ENCODE data around the gene NXPE1. TPM values are rescaled to one million over a fixed set of nuclear protein-coding genes. Genes with fewer than 3 reads are reported as not detected.

NXPE1 gene
- polyA plus RNA-seq, 4 donors, result 0.08 TPM; not detected in 2

DNA sequence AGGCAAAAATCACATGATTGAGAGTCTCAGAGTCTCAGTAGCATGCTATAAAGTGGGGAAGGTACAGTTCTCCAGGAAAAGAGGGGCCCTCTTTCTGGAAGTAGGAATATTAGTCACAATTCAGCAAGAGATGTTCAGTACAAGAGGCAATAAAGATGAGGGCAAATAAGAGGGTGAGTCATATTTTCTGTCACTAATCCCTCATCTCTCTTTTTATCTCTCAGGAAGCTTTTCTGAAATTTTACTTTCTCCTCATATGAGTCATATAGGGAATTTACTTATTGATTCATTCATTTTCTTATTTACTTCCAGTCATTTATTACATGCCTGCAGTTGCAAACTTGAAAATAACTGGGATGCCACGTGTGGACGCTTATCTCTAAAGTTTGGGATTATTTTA, 3.4 kb upstream of the NXPE1 start:
- DNase-seq (ENCODE audit: low read depth in 4 of 4, low spot score in 3 of 4), result no peak

- DNase-seq (ENCODE audit: low read depth in 4 of 4, low spot score in 3 of 4), result no peak
Measured at GRCh38 chr11:114562166-114562916, 2.7 kb upstream of the NXPE1 start.

- DNase-seq (ENCODE audit: low read depth in 4 of 4, low spot score in 3 of 4), result peak in 1 of 4 donors; percentile 1
Measured at GRCh38 chr11:114556135-114556534, 3.5 kb downstream of the NXPE1 start.

GRCh38 chr11:114553642-114554041, 6.0 kb downstream of the NXPE1 start:
- no peak for DNase-seq (ENCODE audit: low read depth in 4 of 4, low spot score in 3 of 4)

GRCh38 chr11:114551060-114551459, 8.6 kb downstream of the NXPE1 start:
- no peak for DNase-seq (ENCODE audit: low read depth in 4 of 4, low spot score in 3 of 4)

DNA sequence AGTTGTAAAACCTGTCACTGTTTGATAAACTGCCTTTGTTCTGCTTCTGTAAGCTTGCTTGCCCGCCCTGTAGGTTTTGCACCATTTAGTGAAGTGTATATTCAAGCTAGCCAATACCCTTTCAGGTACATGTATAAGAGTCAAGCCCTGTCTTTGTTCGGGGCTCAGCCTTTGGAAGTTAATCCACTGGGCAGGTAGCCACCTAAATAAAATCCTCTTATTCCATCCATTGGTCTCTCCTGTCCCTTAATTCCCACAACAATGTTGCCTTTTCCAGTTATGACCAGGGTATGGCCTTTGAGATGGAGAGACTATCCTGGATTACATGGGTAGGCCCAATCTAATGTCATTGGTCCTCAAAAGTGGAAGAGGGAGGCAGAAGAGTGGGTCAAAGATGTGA, 34.0 kb downstream of the NXPE1 start:
- no peak for DNase-seq (ENCODE audit: low read depth in 4 of 4, low spot score in 3 of 4)

DNA sequence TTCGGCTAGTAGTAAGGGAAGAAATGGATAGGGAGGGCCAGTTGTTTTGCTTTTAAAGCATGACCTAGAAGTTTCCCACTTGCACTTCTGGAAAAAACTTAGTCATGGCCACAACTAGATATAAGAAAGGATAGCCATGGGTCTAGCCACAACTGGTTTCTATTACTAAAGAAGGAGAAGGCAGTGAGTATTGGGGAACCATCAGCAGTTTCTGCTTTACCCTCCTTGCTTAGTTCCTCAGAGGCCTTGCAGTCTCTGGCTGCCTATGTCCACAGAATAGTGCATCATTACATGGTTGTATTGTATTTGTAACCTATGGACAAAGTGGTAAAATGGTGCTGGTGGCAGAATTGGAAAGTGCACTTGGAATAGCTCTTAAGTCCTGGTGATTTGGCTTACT, 35.6 kb downstream of the NXPE1 start:
- DNase-seq (ENCODE audit: low read depth in 4 of 4, low spot score in 3 of 4), result no peak

DNA sequence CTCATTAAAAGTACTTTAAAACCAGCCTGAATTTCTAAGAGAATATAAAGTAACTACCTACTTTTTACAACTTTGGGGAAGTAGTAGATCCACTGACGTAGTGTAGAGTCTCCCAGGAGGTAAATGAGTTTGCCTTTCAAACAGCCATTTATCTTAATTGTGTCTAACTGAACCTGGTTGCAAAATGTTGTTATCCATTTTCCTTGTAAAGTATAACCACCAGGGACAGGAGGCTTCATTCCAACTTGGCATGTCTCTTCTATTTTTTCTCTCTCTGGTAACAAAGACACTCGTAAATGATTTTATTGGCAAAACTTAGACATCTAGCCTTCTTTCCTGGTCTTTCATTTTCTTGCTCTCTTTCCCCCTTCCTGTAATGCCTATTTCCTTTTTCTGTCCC, 36.9 kb downstream of the NXPE1 start:
- DNase-seq (ENCODE audit: low read depth in 4 of 4, low spot score in 3 of 4), result no peak

DNA sequence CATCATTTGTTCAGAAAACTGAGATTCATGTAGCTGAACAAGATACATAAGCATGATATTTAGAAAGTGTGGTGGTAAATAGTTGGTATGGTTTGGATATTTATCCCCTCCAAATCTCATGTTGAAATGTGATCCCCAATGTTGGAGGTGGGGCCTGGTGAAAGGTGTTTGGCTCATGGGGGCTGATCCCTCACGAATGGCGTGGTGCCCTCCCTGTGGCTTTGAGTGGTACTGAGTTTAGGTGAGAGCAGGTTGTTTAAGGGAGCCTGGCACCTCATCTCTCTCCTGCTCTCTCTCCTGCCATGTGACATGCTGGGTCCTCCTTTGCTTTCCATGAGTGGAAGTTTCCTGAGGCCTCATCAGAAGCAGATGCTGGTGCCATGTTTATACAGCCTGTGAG, 48.1 kb downstream of the NXPE1 start:
- DNase-seq (ENCODE audit: low read depth in 4 of 4, low spot score in 3 of 4), result no peak

DNA sequence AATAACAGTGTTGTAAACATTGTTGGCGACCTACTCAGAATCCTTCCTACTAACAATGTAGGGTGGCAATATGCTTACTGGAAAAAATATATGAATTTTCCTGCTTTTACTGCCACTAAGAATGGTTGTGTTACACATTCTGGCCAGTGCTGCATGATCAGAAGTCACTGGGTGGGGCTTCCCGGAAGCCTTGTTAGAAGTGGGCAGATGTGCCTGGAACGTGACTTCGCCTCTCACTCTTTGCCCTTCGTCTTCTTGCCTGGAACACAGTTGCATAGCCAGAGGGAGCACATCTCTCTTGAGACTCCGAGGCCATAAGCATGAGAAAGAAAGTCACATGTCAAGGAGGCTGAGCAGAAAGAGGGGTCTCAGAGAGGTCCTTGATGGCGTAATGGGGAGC, 48.6 kb downstream of the NXPE1 start:
- no peak for DNase-seq (ENCODE audit: low read depth in 4 of 4, low spot score in 3 of 4)

DNA sequence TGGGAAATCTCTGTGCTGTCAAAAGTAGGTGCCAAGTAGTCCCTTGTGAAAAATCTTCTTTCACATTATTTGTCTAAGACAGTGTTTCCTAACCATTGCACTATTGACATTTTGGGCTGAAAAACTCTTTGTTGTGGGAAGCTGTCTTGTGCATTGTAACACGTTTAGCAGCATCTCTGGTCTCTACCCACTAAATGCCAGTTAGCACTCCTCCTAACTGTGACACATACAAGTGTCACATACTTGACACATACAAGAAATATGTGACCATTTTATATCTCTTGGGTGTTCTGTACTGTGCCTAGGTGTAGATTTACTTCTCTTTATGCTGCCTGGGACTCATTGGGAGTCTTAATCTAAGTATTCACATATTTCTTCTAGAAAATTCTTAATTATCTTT, 57.8 kb downstream of the NXPE1 start:
- DNase-seq (ENCODE audit: low read depth in 4 of 4, low spot score in 3 of 4), result no peak

DNA sequence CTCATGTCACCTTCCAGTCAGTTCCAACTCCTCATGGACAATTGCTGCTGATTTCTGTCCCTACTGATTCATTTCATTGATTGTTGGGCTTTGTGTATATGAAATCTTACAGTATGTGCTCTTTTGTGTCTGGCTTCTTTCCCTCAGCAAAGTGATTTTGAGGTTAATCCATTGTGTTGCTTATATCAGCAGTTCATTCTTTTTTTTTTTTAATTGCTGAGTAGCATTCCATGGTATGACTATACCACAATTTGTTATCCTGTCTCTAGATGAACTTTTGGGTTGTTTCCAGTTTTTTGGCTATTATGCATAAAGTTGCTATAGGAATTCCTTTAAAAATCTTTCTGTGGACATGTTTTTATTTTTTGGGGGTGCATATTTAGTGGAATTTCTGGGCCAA, 59.9 kb downstream of the NXPE1 start:
- no peak for DNase-seq (ENCODE audit: low read depth in 4 of 4, low spot score in 3 of 4)

DNA sequence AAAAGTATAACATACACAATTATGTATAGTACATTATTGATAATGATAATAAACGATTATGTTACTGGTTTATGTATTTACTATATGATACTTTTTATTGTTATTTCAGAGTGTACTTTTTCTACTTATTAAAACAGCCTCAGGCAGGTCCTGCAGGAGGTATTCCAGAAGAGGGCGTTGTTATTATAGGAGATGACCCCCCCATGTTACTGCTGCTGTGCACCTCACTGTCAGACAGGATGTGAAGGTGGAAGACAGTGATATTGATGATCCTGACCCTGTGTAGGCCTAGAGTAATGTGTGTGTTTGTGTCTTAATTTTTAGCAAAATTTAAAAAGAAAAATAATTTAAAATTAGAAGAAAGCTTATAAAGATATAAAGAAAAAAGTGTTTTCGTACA, 62.8 kb downstream of the NXPE1 start:
- no peak for DNase-seq (ENCODE audit: low read depth in 4 of 4, low spot score in 3 of 4)

DNA sequence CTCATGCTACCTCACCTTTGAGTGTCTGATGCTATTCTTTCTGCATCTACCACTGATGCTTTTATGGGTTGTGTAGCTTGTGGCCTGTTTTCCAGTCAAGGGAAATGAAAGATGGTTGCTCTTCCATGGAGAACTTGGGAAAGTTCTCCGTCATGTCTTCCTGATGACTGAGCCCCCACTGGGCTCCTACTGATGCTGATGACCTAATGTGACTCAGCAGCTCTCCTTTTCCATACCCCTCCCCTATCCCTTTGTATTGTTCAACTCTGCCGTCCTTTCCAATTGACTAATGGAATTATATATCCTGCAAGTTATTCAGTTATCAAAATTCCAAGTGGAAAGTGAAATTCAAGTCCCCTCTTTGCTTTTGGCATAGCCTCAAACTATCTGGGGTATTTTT, 75.8 kb downstream of the NXPE1 start:
- no peak for DNase-seq (ENCODE audit: low read depth in 4 of 4, low spot score in 3 of 4)

DNA sequence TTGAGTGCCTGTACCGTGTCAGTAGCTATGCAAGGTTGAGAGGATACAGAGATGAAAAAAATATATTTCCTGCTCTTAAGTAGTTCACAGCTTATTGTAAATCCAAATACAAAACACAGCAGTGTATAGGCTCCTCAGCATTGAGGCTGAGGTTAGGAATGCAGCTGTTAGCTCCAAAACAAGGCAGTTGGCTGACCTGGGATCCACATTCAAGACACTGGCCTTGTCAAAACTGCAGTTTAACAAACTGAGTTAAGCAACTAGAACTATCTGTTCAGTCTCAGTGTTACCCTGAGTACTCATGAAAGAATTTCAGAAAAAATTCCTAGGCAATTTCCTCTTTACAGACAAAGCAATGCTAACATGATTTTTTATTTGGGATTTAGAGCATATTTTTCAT, 77.6 kb downstream of the NXPE1 start:
- no peak for DNase-seq (ENCODE audit: low read depth in 4 of 4, low spot score in 3 of 4)

DNA sequence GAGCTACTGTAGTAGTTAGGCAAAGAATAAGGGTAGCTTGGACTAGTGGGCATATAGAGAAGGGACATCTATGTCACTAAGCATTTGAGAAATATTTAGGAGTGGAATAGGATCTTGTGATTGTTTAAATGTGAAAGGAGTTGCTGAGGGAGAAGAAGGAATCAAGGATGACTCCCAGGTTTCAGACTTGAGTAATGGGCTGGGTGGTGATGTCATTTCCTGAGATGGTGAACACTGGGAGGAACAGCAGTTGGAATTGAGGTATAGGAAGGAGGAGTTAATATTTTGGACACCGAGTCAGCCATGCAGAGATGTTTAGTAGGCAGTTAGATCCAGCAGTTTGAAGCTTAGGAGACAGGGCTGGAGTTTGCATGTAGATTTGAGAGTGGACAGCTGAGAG, 80.3 kb downstream of the NXPE1 start:
- no peak for DNase-seq (ENCODE audit: low read depth in 4 of 4, low spot score in 3 of 4)

DNA sequence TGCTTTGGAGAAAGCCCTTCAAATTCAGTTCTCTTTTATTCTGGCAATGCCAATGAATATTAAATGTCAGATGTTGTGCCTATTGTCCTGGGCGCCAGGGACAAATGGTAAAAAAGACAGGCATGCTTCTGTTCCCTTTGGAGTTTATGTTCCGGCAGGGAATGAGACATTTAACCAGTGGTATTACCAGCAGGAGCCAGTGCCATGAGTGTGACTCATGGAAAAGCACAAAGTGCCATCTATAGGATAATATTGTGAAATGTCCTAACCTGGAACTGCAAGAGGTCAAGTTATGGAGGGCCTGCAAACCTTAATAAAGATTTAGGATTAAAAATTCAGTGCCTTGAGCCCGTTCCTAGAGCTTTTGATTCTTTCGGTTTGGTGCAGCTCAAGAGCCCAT, 80.9 kb downstream of the NXPE1 start:
- DNase-seq (ENCODE audit: low read depth in 4 of 4, low spot score in 3 of 4), result no peak

DNA sequence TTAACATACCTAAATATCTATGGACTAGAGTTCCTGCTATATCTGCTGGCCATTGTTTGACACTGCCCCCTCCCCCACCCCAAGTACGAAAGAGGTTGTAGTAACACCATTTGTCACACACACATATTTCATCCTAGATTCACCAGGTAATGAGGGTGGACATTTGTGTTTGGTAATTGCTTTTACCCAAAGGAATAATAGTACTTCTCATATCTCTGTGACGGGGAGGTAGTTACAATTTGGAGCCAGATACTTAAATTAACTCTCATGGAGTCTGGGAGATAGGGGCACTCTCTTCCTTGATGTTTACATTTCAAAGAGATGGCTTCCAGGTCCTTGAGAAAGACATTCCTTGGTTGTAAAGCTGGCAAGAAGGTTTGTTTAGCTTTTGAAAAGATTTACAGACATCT, 81.7 kb downstream of the NXPE1 start:
- DNase-seq (ENCODE audit: low read depth in 4 of 4, low spot score in 3 of 4), result no peak

DNA sequence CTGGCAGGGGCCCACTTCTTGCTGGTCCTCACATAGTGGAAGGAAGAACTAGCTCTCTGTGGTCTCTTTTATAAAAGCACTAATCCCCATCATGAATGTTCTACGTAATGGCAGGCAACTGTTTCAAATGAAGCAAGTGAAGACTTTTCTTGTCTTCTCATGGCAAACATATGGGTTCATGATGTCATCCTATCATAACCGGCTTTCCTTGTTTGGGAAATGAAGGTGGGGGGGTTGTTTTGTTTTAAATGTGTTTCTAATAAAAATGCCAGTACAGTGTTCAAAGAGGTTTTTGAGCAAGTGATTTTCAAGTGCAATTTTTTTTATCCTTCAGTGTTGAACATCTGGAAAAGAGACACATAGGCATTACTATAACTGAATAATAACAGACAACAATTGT, 87.0 kb downstream of the NXPE1 start:
- DNase-seq (ENCODE audit: low read depth in 4 of 4, low spot score in 3 of 4), result no peak
